GM20431 (cell line): ENCODE measurements around the gene SLC27A1.
"Not testable (repeated sequence)": the region's sequence is repeated elsewhere in the genome, so short reads cannot be mapped to it uniquely, and the experiment has no call there.

Source experiments
- in situ Hi-C: fragments of 300-500 bp; cut with MseI, MboI; formaldehyde crosslinking; loops from one replicate; pipeline ENCODE4 v1.15.0; 2020; ENCODE audit warnings: low sequenced_read_pairs; ENCODE audit not compliant: unreplicated experiment

Gene SLC27A1

DNA sequence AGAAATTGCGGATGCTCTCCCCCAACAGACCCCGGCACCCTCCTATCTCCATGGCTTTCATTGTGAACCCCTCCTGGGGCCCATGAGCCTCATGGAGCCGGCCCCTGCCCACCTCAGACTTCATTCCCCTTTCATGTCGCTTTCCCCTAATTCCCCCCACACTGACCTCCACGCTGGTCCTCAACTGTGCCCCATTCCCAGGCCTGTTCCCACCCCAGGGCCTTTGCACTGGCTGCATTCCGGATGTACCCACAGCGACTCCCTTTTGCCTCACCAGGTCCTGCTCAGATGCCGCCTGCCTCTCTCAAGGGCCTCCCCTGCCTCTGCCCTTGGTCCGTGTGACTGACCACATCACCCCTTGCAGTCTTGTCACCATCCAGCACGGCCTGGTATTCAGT, 13.3 kb downstream of the SLC27A1 start:
- in situ Hi-C loops: no loop called here

DNA sequence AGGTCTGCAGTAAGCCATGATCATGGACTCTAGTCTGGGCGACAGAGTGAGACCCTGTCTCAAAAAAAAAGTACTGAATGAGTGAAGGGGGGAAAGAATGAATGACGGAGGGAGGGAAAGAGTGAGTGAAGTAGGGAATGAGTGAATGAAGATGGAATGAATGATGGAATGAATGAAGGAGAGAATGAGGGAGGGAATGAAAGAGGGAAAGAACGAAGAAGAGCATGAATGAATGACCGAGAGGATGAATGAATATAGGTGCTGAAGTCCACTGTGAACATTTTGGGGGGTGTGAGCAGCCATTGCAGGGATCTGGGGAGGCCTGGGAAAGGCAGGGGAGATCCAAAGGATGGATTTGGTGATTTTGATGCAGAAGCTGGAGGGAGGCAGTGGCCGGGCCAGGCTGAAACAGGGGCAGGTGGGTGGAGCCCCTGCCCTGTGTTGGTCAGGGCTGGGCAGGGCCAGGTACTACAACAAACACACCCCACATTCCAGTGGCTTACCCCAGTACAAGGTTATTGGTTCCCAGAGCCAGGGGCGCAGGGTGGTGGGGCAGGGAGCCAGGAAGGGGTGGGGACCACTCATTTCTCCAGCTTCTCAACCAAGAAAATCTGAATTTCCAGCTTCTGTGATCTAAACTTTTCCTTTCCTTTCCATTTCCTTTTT, 14.3 kb downstream of the SLC27A1 start:
- in situ Hi-C loops: no loop called here

DNA sequence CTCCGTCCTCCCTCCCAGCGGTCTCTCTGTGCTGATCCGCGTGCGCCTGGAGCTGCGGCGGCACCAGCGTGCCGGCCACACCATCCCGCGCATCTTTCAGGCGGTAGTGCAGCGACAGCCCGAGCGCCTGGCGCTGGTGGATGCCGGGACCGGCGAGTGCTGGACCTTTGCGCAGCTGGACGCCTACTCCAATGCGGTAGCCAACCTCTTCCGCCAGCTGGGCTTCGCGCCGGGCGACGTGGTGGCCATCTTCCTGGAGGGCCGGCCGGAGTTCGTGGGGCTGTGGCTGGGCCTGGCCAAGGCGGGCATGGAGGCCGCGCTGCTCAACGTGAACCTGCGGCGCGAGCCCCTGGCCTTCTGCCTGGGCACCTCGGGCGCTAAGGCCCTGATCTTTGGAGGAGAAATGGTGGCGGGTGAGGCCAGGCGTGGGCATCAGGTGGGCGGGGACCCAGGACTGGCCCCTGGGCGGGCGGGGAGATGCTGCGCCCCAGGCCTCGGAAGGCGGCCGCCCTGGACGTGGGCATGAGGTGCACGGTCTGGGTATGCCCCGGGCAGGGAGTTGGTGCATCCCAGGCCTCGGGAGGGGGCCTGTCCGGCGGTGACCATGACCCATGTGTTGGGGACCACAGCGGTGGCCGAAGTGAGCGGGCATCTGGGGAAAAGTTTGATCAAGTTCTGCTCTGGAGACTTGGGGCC, 16.4 kb downstream of the SLC27A1 start:
- in situ Hi-C loops: no loop called here

DNA sequence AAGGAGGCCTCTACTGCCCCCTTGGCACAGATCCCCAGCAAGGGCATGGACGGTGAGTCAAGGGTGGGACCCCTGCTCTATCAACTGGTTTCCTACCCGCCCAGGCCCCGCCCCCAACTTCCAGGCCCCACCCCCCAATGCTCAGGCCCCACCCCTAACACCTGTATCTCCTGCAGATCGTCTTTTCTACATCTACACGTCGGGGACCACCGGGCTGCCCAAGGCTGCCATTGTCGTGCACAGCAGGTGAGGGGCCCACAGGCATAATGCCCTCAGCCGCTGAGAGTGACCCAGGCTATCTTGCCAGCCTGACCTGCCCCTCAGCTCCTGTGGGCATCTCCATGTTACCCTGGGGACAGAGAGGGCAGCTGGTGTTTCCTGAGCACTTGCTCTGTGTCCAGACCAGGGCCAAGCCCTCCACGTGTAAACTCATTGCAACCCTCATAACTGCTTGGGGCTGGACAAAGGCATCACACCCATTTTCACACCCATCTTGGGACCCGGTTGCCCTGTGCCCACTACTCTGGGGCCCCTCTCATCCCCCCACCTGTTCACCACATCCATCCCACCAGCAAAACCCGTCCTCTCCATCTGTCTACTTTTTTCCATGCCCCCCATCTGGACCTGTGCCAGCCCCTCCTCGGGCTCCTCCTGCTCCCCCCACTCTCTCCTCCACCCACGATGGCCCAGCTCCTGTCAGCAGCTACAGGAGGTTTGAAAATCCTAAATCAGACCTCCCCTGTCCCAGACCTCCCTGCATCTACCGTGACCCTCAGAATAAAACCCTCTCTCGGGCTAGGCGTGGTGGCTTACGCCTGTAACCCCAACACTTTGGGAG, 17.2 kb downstream of the SLC27A1 start:
- in situ Hi-C loops: no loop called here

DNA sequence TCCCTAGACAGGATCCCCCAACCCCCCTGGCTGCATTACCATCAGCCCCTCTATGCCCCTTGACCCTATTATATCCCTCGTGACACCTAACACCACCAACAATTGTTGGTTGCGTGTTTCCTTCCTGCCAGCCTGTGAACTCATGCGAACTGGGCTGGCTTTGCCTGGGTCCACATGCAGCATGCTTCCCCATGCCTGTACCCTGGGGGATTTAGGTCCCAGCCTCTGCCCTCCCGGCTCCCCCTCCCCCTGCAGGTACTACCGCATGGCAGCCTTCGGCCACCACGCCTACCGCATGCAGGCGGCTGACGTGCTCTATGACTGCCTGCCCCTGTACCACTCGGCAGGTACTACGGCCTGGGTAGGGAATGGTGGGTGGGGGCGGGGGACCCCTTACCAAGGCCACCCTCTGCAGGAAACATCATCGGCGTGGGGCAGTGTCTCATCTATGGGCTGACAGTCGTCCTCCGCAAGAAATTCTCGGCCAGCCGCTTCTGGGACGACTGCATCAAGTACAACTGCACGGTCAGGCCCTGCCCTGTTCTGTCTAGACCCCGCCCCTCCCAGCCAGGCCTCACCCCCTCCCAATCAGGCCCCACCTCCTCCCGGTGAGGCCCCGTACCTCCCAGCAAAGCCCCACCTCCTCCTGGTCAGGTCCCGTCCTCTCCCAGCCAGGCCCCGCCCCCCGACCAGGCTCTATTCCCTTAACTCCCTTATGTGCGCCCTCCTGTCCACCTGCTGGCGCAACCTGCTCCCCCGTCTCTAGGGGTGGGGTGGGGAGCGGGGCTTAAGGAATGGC, 18.5 kb downstream of the SLC27A1 start:
- in situ Hi-C loops: no loop called here

DNA sequence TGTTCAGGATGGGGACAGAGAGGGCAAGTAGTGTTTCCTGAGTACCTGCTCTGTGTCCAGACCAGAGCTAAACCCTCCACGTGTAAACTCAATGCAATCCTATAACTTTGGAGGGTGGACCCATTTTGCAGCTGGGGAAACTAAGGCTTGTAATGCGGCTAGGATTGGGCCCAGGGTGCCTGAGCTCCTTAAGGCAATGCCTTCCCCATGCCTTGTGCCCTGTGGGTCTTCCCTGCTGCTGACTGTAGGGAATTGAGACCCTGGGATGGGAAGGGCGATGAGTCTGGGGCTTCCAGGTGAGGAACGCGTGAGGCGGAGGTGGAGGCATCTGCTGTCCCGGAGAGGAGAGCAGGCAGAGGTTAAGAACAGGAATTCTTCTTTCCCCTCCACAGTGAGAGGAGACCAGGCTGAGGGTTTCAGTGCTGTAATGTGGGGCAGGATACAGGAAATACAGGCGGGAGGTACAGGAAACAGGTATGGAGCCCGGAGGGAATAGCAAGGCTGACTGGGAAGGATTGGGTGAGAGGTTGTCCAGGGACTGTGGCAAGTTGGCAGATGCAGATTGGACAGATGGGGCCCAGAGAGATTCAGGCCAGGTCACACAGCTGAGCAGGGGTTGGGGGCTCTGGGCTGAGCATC, 19.2 kb downstream of the SLC27A1 start:
- in situ Hi-C loops: no loop called here

DNA sequence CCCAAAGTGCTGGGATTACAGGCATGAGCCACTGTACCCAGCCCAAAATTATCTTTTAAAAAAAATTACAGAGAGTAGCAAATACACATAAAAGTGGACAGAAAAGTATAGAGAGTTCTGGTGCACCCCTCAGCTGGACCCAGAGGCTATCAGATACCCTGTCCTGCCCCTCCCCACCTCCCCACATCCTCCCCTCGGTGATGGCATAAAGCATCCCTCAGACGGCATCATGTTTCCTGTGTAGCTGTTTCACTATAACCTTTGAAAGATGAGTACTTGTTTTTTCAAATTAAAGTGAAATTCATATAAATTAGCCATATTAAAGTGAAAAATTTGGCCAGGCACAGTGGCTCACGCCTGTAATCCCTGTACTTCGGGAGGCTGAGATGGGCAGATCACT, 20.1 kb downstream of the SLC27A1 start:
- in situ Hi-C loops: no loop called here

DNA sequence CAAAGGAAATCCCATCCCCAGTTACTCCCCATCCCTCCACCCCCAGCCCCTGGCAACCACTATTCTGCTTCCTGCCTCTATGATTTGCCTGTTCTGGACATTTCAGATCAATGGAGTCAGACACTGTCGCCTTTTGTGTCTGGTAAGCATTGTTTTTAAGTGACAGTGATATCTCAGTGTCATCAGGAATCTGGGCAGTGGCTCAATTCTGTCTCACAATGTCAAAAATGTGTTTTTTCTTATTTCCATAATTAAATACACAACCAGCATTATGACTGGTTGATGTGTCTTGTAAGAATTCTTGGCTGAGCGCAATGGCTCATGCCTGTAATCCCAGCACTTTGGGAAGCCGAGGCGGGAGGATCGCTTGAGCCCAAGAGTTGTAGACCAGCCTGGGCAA, 21.0 kb downstream of the SLC27A1 start:
- in situ Hi-C loops: no loop called here

DNA sequence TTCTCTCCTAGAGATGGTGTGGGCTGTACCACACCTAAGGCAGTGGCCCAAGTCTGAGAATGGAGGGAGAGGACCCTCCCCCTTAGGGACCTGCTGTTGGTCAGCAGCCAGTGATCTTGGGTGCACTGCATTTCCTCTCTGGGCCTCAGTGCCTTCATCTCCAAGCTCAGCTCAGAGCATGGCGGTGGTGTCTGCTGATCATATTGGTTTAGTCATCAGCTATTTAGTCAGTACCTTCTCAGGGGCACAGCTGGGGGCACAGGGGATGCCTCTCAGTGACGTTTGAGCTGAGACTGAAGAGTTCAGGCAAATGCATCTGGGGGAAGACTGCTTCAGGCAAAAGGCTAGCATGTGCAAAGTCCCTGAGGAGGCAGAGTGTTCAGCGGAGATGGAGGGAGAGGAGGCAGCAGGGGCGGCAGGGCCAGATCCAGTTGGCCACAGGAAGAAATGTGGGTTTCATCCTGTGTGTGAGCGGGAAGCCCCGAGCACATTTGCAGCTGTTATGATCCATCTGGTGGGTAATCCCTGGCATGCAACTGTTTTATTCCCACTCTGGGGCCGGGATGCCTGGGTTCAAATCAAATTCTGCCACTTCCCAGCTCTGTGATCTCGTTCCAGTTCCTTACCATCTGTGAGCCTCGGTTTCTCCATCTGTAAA, 25.4 kb downstream of the SLC27A1 start:
- in situ Hi-C loops: no loop called here

DNA sequence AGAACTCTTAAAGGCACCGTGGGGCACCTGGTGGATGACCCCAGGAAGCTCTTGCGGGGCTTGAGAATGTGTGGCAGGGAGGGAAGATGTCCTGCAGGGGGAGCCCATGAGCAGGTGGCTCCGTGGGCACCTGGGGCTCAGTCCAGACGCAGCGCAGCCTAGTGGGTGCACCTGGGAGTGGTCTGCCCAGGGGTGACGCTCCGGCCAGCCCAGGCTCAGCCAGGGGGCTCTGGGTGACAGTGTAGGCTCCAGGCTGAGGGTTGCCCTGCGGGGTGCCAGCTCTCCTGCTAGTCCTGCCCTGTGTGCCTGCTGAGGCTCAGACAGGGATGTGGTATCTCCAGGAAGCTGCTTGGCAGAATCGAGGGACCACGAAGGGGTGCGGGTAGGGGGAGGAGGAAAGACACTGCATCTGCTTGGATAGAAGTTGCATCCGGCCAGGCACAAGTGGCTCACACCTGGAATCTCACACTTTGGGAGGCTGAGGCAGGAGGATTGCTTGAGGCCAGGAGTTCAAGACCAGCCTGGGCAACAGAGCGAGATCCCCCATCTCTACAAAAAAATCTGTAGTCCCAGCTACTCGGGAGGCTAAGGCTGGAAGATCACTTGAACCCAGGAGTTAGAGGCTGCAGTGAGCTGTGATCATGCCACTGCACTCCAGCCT, 26.1 kb downstream of the SLC27A1 start:
- in situ Hi-C loops: no loop called here

DNA sequence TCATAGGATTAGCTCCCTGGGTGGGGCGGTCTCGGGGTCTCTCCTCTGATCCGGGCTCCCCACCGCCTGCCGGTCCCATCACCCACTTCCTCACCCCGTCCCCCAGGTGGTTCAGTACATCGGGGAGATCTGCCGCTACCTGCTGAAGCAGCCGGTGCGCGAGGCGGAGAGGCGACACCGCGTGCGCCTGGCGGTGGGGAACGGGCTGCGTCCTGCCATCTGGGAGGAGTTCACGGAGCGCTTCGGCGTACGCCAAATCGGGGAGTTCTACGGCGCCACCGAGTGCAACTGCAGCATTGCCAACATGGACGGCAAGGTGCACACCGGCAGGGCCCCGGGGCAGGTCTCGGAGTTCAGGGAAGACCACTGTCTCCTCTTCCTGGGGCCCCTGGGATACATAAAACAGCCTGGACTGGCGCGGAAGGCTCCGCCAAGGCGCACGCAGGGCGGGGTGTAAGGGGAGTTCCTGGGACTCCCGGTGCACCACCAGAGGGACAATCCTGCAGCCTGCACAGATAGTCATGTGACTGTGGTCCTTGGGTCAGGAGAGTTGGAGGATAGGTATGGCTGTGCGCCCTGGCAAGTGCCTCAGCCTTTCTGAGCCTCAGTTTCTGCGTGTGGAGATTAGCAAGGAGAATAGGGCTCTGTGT, 26.9 kb downstream of the SLC27A1 start:
- in situ Hi-C loops: no loop called here

DNA sequence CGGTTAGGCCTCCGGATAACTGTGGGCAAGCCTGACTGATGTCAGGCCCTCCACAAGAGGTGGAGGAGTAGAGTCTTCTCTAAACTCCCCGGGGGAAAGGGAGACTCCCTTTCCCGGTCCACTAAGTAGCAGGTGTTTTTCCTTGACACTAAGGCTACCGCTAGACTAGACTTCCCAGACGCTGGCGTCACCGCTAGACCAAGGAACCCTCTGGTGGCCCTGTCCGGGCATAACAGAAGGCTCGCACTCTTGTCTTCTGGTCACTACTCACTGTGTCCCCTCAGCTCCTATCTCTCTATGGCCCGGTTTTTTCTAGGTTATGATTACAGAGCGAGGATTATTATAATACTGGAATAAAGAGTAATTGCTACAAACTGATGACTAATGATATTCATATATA, 28.7 kb downstream of the SLC27A1 start:
- in situ Hi-C loops: not testable (repeated sequence)

DNA sequence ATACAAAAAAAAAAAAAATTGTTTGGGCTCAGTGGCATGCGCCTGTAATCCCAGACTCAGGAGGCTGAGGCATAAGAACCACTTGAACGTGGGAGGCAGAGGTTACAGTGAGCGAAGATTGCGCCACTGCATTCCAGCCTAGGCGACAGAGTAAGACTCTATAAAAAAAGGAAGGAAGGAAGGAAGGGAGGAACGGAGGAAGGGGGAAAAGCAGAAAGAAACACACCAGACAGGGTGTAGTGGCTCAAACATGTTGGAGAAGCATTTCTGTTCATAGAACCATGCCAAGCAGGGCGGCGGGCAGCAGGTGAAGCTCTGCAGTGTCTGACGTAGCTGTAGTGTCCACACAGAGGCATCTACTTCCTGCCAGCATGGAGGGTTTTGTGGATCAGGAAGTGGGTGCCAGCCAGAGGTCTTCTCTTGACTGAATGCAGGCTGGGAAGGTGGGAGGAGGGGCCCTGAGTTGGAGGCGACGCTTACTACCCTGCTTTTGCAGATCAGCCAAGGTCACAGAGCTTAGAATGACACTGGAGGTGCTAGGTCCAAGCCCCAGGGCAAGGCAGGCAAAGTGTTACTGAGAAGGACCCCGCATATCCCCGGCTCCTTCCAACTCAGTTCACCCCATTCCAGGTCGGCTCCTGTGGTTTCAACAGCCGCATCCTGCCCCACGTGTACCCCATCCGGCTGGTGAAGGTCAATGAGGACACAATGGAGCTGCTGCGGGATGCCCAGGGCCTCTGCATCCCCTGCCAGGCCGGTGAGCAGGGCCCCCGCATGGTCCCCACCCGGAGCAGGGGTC, 29.5 kb downstream of the SLC27A1 start:
- in situ Hi-C loops: no loop called here

DNA sequence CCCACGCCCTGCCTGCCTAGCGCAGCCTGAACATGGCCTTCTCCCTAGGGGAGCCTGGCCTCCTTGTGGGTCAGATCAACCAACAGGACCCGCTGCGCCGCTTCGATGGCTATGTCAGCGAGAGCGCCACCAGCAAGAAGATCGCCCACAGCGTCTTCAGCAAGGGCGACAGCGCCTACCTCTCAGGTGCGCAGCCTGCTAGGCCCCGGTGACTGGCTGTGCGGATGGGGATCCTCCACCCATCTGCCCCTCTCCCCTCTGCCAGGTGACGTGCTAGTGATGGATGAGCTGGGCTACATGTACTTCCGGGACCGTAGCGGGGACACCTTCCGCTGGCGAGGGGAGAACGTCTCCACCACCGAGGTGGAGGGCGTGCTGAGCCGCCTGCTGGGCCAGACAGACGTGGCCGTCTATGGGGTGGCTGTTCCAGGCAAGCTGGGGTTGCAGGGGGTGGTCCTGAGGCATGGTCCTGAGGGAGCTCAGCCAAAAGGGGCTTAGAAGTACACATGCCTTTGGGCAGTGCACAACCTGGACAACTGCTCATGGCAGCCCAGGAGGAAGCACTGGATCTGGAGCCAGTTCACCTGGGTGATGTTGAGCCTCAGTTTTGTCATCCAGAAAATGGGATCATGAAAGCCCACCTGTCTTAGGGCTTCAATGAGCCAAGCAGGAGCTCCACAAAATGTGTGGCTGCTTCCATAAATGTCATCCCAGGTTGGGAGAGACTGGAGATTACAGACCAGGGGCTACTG, 30.3 kb downstream of the SLC27A1 start:
- in situ Hi-C loops: no loop called here

DNA sequence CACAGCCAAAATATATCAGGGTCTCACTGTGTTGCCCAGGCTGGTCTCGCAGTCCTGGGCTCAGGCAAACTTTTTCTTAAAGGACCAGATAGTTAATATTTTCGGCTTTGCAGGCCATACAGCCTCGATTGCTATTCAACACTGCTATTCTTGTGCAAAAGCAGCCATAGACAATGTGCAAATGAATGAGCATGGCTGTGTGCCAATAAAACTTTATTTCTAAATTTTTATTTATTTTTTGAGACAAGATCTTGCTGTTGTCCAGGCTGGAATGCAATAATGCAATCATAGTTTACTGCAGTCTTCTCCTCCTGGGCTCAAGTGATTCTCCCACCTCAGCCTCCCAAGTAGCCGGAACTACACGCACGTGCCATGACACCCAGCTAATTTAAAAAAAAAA, 32.9 kb downstream of the SLC27A1 start:
- in situ Hi-C loops: no loop called here

DNA sequence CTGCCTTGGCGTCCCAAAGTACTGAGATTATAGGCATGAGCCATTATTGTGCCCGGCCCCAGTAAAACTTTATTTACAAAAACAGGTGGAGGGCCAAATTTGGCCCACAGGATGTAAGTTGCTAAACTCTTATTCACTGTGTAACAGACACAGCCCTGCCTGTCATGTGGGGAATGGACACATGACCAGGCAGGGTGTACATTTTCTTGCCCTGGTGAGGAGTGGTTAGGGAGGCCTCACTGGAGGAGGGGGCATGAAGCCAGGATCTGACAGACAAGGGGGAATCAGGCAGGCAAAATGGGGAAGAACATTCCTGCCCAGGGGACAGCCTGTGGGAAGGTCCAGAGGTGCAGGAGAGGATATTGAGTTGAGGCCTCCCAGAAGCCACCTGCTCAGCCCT, 33.7 kb downstream of the SLC27A1 start:
- in situ Hi-C loops: no loop called here

DNA sequence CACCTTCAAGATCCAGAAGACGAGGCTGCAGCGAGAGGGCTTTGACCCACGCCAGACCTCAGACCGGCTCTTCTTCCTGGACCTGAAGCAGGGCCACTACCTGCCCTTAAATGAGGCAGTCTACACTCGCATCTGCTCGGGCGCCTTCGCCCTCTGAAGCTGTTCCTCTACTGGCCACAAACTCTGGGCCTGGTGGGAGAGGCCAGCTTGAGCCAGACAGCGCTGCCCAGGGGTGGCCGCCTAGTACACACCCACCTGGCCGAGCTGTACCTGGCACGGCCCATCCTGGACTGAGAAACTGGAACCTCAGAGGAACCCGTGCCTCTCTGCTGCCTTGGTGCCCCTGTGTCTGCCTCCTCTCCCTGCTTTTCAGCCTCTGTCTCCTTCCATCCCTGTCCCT, 34.1 kb downstream of the SLC27A1 start:
- in situ Hi-C loops: no loop called here
